Ureter (tissue), 1 donor: ENCODE measurements around the gene STK32C. TPM values are rescaled to one million over a fixed set of nuclear protein-coding genes. Genes with fewer than 3 reads are reported as not detected.
"Not testable (repeated sequence)": the region's sequence is repeated elsewhere in the genome, so short reads cannot be mapped to it uniquely, and the experiment has no call there.

Experiments
- DNase-seq: peaks from one replicate; pipeline ENCODE4 v3.0.0-alpha.2; 2020; ENCODE audit warnings: low spot score
- total RNA-seq: library from RNA; stranded (reverse); gene quantifications from one replicate; pipeline ENCODE4 v1.2.4, GENCODE V29; 2023
- donor health status: DM: yes; HTN: yes; CAD: no.

The STK32C gene
- total RNA-seq, 1 donor from 2014 or later = 10.8 TPM

GRCh38 chr10:132169766-132170560 lies 137.8 kb downstream of the STK32C start:
- no peak for DNase-seq

- no peak for DNase-seq
These were observed 138.6 kb downstream of the STK32C start for GRCh38 chr10:132169031-132169765.

GRCh38 chr10:132168571-132169030 lies 139.1 kb downstream of the STK32C start:
- DNase-seq = no peak

- no peak for DNase-seq
These were observed 139.8 kb downstream of the STK32C start for GRCh38 chr10:132167976-132168375.

- DNase-seq = no peak
These were observed 140.6 kb downstream of the STK32C start for GRCh38 chr10:132167041-132167674.

GRCh38 chr10:132166216-132166950 lies 141.4 kb downstream of the STK32C start:
- no peak for DNase-seq

GRCh38 chr10:132165416-132165980 lies 142.3 kb downstream of the STK32C start:
- no peak for DNase-seq

GRCh38 chr10:132164761-132165278 lies 142.9 kb downstream of the STK32C start:
- no peak for DNase-seq

- no peak for DNase-seq
These were observed 143.8 kb downstream of the STK32C start for GRCh38 chr10:132163826-132164515.

GRCh38 chr10:132163278-132163765 lies 144.4 kb downstream of the STK32C start:
- peak; percentile 44 for DNase-seq

- DNase-seq = no peak
These were observed 145.0 kb downstream of the STK32C start for GRCh38 chr10:132162590-132163277.

- no peak for DNase-seq
These were observed 145.7 kb downstream of the STK32C start for GRCh38 chr10:132162021-132162531.

- DNase-seq = not testable (repeated sequence)
These were observed 146.7 kb downstream of the STK32C start for GRCh38 chr10:132160834-132161622.

GRCh38 chr10:132160231-132160630 lies 147.5 kb downstream of the STK32C start:
- DNase-seq = not testable (repeated sequence)

GRCh38 chr10:132159302-132160230 lies 148.2 kb downstream of the STK32C start:
- not testable (repeated sequence) for DNase-seq

GRCh38 chr10:132158823-132159222 lies 148.9 kb downstream of the STK32C start:
- DNase-seq = no peak

GRCh38 chr10:132158122-132158741 lies 149.5 kb downstream of the STK32C start:
- no peak for DNase-seq
